GM12873 (cell line): ENCODE data around the gene THPO.

Experiments used
- TF ChIP-seq, protein P1 (sequence below): IDR thresholded peaks from 2 replicates; pipeline ENCODE4 v1.5.1; 2012; ENCODE audit warnings: low read depth, mild to moderate bottlenecking, moderate library complexity, low read length, control low read depth; ENCODE audit not compliant: insufficient read depth; ENCODE audit errors: missing control alignments

THPO gene

DNA sequence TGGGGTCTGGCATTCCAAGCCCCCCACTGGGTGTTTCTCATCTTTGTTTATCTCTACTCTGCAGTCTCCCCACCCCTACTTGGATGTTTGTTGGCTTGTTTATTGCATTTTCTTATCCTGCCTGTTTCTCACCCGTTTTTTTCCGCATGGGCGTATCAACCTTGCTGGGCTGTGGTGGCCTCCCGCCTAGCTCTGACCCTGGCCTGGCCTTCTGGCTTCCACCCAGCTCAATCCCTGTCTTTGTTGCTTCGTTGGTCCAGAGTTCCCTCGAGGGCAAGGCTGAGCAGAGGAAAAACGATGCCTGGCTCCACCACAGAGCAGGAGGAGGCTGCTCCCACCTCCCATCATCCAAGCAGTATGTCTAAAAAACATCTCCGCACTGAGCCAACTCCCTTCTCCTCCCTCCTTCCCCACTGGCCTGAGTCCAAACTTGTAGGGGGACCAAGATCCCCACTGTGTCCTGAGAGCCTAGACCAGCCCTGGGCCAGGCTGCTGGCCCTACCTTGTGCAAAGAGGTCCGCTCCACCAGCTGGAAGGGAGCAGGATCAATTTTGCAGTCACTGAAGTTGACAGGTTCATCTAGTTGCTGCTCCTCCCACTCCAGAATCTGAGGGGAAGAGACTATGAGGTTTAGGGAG lies 26.4 kb downstream of the THPO start:
- TF ChIP-seq, protein P1, sequence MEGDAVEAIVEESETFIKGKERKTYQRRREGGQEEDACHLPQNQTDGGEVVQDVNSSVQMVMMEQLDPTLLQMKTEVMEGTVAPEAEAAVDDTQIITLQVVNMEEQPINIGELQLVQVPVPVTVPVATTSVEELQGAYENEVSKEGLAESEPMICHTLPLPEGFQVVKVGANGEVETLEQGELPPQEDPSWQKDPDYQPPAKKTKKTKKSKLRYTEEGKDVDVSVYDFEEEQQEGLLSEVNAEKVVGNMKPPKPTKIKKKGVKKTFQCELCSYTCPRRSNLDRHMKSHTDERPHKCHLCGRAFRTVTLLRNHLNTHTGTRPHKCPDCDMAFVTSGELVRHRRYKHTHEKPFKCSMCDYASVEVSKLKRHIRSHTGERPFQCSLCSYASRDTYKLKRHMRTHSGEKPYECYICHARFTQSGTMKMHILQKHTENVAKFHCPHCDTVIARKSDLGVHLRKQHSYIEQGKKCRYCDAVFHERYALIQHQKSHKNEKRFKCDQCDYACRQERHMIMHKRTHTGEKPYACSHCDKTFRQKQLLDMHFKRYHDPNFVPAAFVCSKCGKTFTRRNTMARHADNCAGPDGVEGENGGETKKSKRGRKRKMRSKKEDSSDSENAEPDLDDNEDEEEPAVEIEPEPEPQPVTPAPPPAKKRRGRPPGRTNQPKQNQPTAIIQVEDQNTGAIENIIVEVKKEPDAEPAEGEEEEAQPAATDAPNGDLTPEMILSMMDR = no peak

DNA sequence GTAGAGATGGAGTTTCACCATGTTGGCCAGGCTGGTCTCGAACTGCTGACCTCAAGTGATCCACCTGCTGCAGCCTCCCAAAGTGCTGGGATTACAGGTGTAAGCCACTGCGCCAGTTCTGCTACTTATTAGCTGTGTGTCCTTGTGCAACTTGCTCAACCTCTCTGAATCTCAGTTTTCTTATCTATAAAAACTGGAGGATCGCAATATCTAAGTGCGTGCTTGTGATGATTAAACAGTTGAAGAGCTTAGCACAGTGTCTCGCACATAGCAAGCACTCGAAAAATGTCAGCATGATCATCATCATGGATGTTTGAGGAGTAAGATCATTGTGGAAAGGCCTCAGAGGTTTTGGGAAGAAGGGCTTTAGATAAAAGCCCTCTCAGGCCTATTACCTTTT lies 27.4 kb downstream of the THPO start:
- TF ChIP-seq, protein P1 = no peak

DNA sequence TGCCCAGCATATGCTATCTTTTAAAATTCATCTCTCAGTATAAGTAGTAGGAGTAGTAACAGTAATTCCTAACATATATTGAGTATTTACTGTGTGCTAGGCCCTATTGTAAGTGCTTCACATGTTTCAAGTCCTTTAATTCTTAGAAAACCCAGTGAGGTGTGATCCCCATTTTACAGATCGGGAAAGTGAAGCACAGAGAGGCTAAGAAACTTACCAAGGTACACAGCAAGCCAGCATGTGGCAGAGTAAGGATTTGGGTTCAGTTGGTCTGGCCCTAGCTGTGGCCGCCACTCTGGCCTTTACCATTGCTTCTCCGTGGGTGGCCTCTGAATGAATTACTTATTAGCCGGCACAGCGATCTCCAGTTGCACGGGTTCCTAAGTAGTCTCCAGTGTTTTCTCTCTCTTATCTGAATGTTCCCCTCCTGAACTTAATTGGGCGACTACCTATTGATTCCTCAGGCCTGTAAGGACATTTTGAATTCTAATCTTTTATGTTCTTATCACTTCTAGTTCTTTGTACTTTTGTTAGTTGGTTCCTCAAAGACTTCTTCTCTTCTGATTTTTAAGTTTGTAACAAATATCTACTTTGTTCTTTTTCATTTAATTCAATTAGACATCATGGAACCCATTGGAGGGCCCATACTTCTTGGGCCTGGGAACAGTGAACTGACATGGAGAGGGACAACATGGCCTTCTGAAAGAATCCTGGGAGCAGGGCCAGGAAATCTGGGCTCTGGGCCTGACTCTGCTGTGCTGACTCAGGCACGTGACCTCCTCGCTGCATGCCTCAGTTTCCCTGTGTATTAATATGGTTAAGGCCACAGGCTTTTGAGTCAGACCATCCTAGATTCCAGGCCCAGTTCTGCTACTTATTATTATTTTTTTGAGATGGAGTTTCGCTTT lies 28.2 kb downstream of the THPO start:
- TF ChIP-seq, protein P1 = no peak

DNA sequence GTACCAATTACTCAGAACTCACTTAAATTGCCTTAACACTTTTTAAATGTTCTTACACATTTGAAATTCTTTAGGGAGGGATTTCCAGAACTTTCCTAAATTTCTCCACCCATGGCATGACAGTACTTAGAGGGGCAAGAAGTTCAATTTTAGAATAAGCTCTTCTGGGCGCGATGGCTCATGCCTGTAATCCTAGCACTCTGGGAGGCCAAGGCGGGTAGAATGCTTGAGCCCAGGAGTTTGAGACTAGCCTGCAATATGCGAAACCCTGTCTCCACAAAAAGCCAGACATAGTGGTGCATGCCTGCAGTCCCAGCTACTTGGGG lies 30.0 kb downstream of the THPO start:
- TF ChIP-seq, protein P1 = no peak

DNA sequence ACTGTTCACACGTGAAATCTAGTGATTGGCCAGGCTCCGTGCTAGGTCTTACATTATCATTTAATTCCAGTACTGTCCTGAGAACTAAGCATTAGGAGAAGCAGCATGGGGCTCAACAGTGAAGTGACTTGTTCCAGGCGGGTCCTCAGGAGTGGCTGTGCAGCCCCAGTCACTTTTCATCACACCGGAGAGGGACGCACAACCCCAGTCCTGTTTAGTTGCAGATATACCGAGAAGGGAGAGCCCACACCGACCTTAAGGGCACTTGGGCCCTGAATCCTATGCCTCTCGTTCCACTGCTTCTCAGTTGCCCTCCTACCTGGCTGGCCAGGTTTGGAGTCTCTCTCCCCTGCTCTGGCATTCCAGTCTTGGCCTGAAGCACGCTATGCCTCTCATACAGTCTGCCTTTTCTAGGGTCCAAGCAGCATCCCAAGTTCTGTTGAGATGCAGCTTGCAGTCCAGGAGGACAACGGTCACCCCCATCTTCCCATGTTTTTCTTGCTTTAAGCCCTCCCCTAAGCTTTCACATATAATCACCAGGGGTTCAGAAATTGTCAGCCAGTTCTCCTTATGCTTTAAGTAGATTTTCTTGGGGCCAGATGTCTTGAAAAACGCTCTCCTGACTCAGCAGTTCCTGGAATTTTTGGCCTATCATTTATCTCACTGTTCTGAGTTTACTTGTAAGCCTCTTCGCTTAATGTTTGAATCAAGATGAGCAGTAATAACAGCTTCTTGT lies 30.5 kb downstream of the THPO start:
- TF ChIP-seq, protein P1 = no peak

DNA sequence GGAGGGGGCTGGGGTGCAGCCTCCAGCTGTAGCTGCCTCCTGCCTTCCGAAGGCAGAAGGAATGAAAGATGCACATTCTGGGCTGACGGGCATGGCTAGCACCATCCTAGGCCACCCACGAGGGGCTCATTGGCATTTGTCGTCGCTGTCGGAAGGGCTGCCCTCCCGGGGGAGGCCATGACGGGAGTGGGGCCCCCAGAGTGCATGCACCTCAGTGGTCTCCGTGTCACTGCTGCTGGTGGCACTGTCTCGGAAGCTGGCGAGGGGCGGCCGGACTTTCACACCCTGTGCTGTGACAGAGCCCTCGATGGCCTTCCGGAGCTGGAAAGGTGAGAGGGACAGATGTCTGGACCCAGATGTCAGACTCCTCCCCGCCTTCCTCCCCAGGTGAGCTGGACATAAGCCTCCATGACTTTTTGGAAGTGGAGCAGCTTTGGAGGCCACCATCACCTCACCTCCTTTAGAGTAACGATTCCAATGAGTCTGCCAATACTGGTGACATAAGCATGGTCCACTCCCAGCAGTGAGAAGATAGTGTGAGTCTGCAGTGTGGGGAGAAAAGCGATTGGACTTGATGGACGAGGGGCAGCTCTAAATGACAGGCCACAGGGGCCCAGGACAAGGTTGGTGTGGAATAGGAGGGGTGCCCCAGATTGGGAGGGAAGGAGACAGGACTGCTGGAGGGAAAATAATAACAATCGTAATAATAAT lies 31.4 kb downstream of the THPO start:
- TF ChIP-seq, protein P1 = no peak
